Germinal center (tissue), 1 donor: ENCODE measurements around the gene ANKRD11.
"Not testable (repeated sequence)": the region's sequence is repeated elsewhere in the genome, so short reads cannot be mapped to it uniquely, and the experiment has no call there.

ENCODE experiments used
- DNase-seq: peaks from one replicate; pipeline ENCODE4 v3.0.0; 2012; ENCODE audit warnings: mixed read lengths, low spot score

Gene ANKRD11

GRCh38 chr16:89428605-89429004, 61.8 kb downstream of the ANKRD11 start:
- DNase-seq = not testable (repeated sequence)

GRCh38 chr16:89426736-89427530, 63.4 kb downstream of the ANKRD11 start:
- DNase-seq = no peak

GRCh38 chr16:89425523-89425922, 64.8 kb downstream of the ANKRD11 start:
- no peak for DNase-seq

- DNase-seq = no peak
Measured at GRCh38 chr16:89423681-89424260, 66.6 kb downstream of the ANKRD11 start.

GRCh38 chr16:89422905-89423630, 67.3 kb downstream of the ANKRD11 start:
- no peak for DNase-seq

- no peak for DNase-seq
Measured at GRCh38 chr16:89422527-89422904, 67.8 kb downstream of the ANKRD11 start.

- not testable (repeated sequence) for DNase-seq
Measured at GRCh38 chr16:89421300-89421699, 69.1 kb downstream of the ANKRD11 start.

- no peak for DNase-seq
Measured at GRCh38 chr16:89420204-89420603, 70.2 kb downstream of the ANKRD11 start.

GRCh38 chr16:89418352-89418751, 72.0 kb downstream of the ANKRD11 start:
- DNase-seq = no peak

- no peak for DNase-seq
Measured at GRCh38 chr16:89417352-89417751, 73.0 kb downstream of the ANKRD11 start.

GRCh38 chr16:89413811-89414585, 76.4 kb downstream of the ANKRD11 start:
- DNase-seq = no peak

GRCh38 chr16:89412811-89413210, 77.5 kb downstream of the ANKRD11 start:
- no peak for DNase-seq

- DNase-seq = no peak
Measured at GRCh38 chr16:89411335-89411850, 79.0 kb downstream of the ANKRD11 start.

GRCh38 chr16:89410794-89411309, 79.5 kb downstream of the ANKRD11 start:
- DNase-seq = no peak

- no peak for DNase-seq
Measured at GRCh38 chr16:89410322-89410721, 80.0 kb downstream of the ANKRD11 start.

- DNase-seq = no peak
Measured at GRCh38 chr16:89409161-89409711, 81.1 kb downstream of the ANKRD11 start.

- DNase-seq = no peak
Measured at GRCh38 chr16:89408315-89408714, 82.0 kb downstream of the ANKRD11 start.

GRCh38 chr16:89407925-89408300, 82.4 kb downstream of the ANKRD11 start:
- no peak for DNase-seq

- no peak for DNase-seq
Measured at GRCh38 chr16:89407282-89407924, 83.0 kb downstream of the ANKRD11 start.

GRCh38 chr16:89406277-89406888, 84.0 kb downstream of the ANKRD11 start:
- DNase-seq = no peak

GRCh38 chr16:89404561-89404960, 85.8 kb downstream of the ANKRD11 start:
- no peak for DNase-seq
